HCT116 (cell line): ENCODE results near the gene TSPAN1. TPM values are rescaled to one million over a fixed set of nuclear protein-coding genes. Genes with fewer than 3 reads are reported as not detected.

Experiments used
- ATAC-seq: fragments of 200-7000 bp; cut with Tn5 transposase; 2 replicates; pipeline ENCODE4 v1.9.1; 2020; ENCODE audit warnings: mild to moderate bottlenecking, moderate library complexity
- BruUV-seq: library from RNA; stranded (reverse); fragments of 400-500 nt; replicated peaks from 2 replicates; lab custom pipeline; 2021; lab: Mats Ljungman, UMichigan
- CTCF ChIA-PET: fragments of 300-600 bp; sonication (Branson Sonifier 250); formaldehyde crosslinking; loops from one replicate; lab custom pipeline; 2021; ENCODE audit warnings: antibody characterized with exemption; lab: Charles Lee
- POLR2A ChIA-PET: fragments of 300-600, 350-600 bp; sonication (Branson Sonifier 250); formaldehyde crosslinking; loops from one replicate; lab custom pipeline; 2021; ENCODE audit warnings: antibody characterized with exemption; lab: Charles Lee
- RAD21 ChIA-PET, 2 experiments: fragments of 300-600 bp; sonication (Branson Sonifier 250); formaldehyde crosslinking; loops; one replicate each; lab custom pipeline; 2023; ENCODE audit warnings: low total read pairs in 2 of 2; ENCODE audit not compliant: uncharacterized antibody in 2 of 2, unreplicated experiment in 2 of 2, low non-redundant PET in 1 of 2; lab: Charles Lee
- DNase-seq: peaks from one replicate; pipeline ENCODE4 v3.0.0-alpha.2; 2010; ENCODE audit warnings: low read depth, low spot score
- H2AFZ ChIP-seq: fragments of 200-600 bp; shearing (Covaris generic), sonication (generic); 2 replicates; pipeline ENCODE4 v1.6.1; 2017; ENCODE audit warnings: low read depth, mixed run types, mixed read lengths, antibody characterized with exemption, low read length; ENCODE audit not compliant: poor library complexity, severe bottlenecking
- H3K27ac ChIP-seq: 2 replicates; pipeline ENCODE4 v1.5.1; 2012; ENCODE audit warnings: low read depth, low read length
- H3K27me3 ChIP-seq: fragments of 200-600 bp; sonication (generic); 2 replicates; pipeline ENCODE4 v1.6.1; 2016; ENCODE audit warnings: mixed run types, low read length, mixed read lengths; ENCODE audit not compliant: insufficient read depth
- H3K36me3 ChIP-seq, 2 experiments: fragments of 200-500 bp in 1 of 2; fragments of 200-600 bp in 1 of 2; sonication (Bioruptor generic) in 1 of 2; sonication (generic) in 1 of 2; 2 replicates each; pipeline versions ENCODE4 v1.5.1 to v1.6.1; 2014 to 2016; ENCODE audit warnings: low read length in 2 of 2, inconsistent platforms in 1 of 2, mixed read lengths in 1 of 2, mixed run types in 1 of 2; ENCODE audit not compliant: insufficient read depth in 2 of 2, control insufficient read depth in 1 of 2
- H3K4me1 ChIP-seq, 2 experiments: fragments of 200-600 bp in 1 of 2; sonication (generic) in 1 of 2; 2 replicates each; pipeline versions ENCODE4 v1.5.1 to v1.6.1; 2012 to 2017; ENCODE audit warnings: low read length in 2 of 2, inconsistent platforms in 1 of 2, mild to moderate bottlenecking in 1 of 2, mixed read lengths in 1 of 2, mixed run types in 1 of 2, moderate library complexity in 1 of 2; ENCODE audit not compliant: insufficient read depth in 2 of 2, control insufficient read depth in 1 of 2
- H3K4me2 ChIP-seq: fragments of 200-600 bp; sonication (generic); 2 replicates; pipeline ENCODE4 v1.6.1; 2017; ENCODE audit warnings: mixed run types, low read length, mixed read lengths
- H3K4me3 ChIP-seq, 2 experiments: fragments of 200-600 bp in 1 of 2; sonication (generic) in 1 of 2; replicated peaks in 1 of 2; 2 replicates each; pipeline ENCODE4 v1.5.1; 2011 to 2016; ENCODE audit warnings: low read length in 2 of 2, control low read depth in 1 of 2, low read depth in 1 of 2, mild to moderate bottlenecking in 1 of 2, mixed read lengths in 1 of 2, mixed run types in 1 of 2
- H3K79me2 ChIP-seq: fragments of 200-600 bp; sonication (generic); 2 replicates; pipeline ENCODE4 v1.6.1; 2017; ENCODE audit warnings: mild to moderate bottlenecking, mixed run types, low read length, moderate library complexity, mixed read lengths; ENCODE audit not compliant: insufficient read depth
- H3K9ac ChIP-seq: fragments of 200-600 bp; sonication (generic); 2 replicates; pipeline ENCODE4 v1.6.1; 2016; ENCODE audit warnings: low read length, mixed read lengths
- H3K9me2 ChIP-seq: fragments of 200-600 bp; sonication (generic), shearing (Covaris generic); 2 replicates; pipeline ENCODE4 v1.6.1; 2017; ENCODE audit warnings: mixed run types, mild to moderate bottlenecking, moderate library complexity; ENCODE audit not compliant: insufficient read depth
- H3K9me3 ChIP-seq, 2 experiments: fragments of 200-500 bp in 1 of 2; fragments of 200-600 bp in 1 of 2; sonication (Bioruptor generic) in 1 of 2; sonication (generic) in 1 of 2; 2 replicates each; pipeline ENCODE4 v1.6.1; 2014 to 2017; ENCODE audit warnings: low read length in 2 of 2, mixed read lengths in 2 of 2, inconsistent platforms in 1 of 2, low read depth in 1 of 2, mild to moderate bottlenecking in 1 of 2, mixed run types in 1 of 2, moderate library complexity in 1 of 2; ENCODE audit not compliant: control insufficient read depth in 1 of 2, insufficient read depth in 1 of 2
- H4K20me1 ChIP-seq: fragments of 200-600 bp; sonication (generic), shearing (Covaris generic); 2 replicates; pipeline ENCODE4 v1.6.1; 2017; ENCODE audit warnings: mixed run types, mild to moderate bottlenecking, moderate library complexity; ENCODE audit not compliant: insufficient read depth
- CBX3 ChIP-seq: IDR thresholded peaks from 2 replicates; pipeline ENCODE4 v1.6.1; 2012; ENCODE audit warnings: low read depth
- CEBPB ChIP-seq: IDR thresholded peaks from 2 replicates; pipeline ENCODE4 v1.6.1; 2012; ENCODE audit warnings: low read depth
- EGR1 ChIP-seq: IDR thresholded peaks from 2 replicates; pipeline ENCODE4 v1.6.1; 2012; ENCODE audit warnings: low read depth
- ELF1 ChIP-seq: IDR thresholded peaks from 2 replicates; pipeline ENCODE4 v1.6.1; 2012; ENCODE audit warnings: low read depth, borderline replicate concordance
- EZH2 ChIP-seq: fragments of 200-600 bp; sonication (generic); IDR thresholded peaks from 2 replicates; pipeline ENCODE4 v1.6.1; 2017; ENCODE audit warnings: antibody characterized with exemption, mixed run types
- EZH2phosphoT487 ChIP-seq: fragments of 200-600 bp; IDR thresholded peaks from 2 replicates; pipeline ENCODE4 v1.6.1; 2018; ENCODE audit warnings: antibody characterized with exemption, borderline replicate concordance
- FOSL1 ChIP-seq: IDR thresholded peaks from 2 replicates; pipeline ENCODE4 v1.6.1; 2012; ENCODE audit warnings: low read depth
- JUND ChIP-seq: IDR thresholded peaks from 2 replicates; pipeline ENCODE4 v1.6.1; 2012
- POLR2A ChIP-seq: IDR thresholded peaks from 2 replicates; pipeline ENCODE4 v1.7.0; 2011; ENCODE audit warnings: borderline replicate concordance; ENCODE audit not compliant: insufficient read depth, insufficient read length; ENCODE audit errors: extremely low read depth
- POLR2AphosphoS5 ChIP-seq: IDR thresholded peaks from 2 replicates; pipeline ENCODE4 v1.6.1; 2011; ENCODE audit warnings: mild to moderate bottlenecking, low read depth, low read length, moderate library complexity
- RAD21 ChIP-seq: IDR thresholded peaks from 2 replicates; pipeline ENCODE4 v1.6.1; 2012; ENCODE audit warnings: low read depth, mild to moderate bottlenecking
- SIN3A ChIP-seq: IDR thresholded peaks from 2 replicates; pipeline ENCODE4 v1.6.1; 2012; ENCODE audit warnings: low read depth
- SP1 ChIP-seq: IDR thresholded peaks from 2 replicates; pipeline ENCODE4 v1.6.1; 2012; ENCODE audit warnings: low read depth
- SRF ChIP-seq: IDR thresholded peaks from 2 replicates; pipeline ENCODE4 v1.6.1; 2012; ENCODE audit warnings: low read depth
- YY1 ChIP-seq: IDR thresholded peaks from 2 replicates; pipeline ENCODE4 v1.6.1; 2011; ENCODE audit warnings: low read length, low read depth, moderate library complexity, mild to moderate bottlenecking; ENCODE audit not compliant: insufficient replicate concordance; ENCODE audit errors: extremely low read depth
- ZFX ChIP-seq: fragments of 450-650 bp; IDR thresholded peaks from 2 replicates; pipeline ENCODE4 v1.6.1; 2017
- ZNF274 ChIP-seq: fragments of 200-500 bp; sonication (Bioruptor generic); IDR thresholded peaks from 2 replicates; pipeline ENCODE4 v1.6.1; 2014; ENCODE audit warnings: mild to moderate bottlenecking, low read depth, low read length, inconsistent platforms
- intact Hi-C: fragments of 100-400 bp; cut with micrococcal nuclease; formaldehyde crosslinking; loops from 2 replicates; pipeline ENCODE4 v1.10.0; 2022
- total RNA-seq: library from RNA; stranded (reverse); gene quantifications from one replicate; pipeline ENCODE4 v1.2.1, GENCODE V29; 2021; ENCODE audit not compliant: unreplicated experiment
- TF ChIP-seq, protein P1 (sequence below), 3 experiments: fragments of 200-600 bp in 1 of 3; sonication (generic) in 1 of 3; IDR thresholded peaks in 2 of 3; conservative IDR thresholded peaks in 1 of 3; 2 replicates each; pipeline ENCODE4 v1.5.1; 2012 to 2017; ENCODE audit warnings: low read depth in 2 of 3, low read length in 2 of 3, antibody characterized with exemption in 1 of 3, borderline replicate concordance in 1 of 3, control low read depth in 1 of 3, mild to moderate bottlenecking in 1 of 3, mixed read lengths in 1 of 3, mixed run types in 1 of 3, moderate library complexity in 1 of 3; ENCODE audit not compliant: insufficient read depth in 1 of 3
- TF ChIP-seq, protein P2 (sequence below): IDR thresholded peaks from 2 replicates; pipeline ENCODE4 v1.6.1; 2012

TSPAN1 gene
- total RNA-seq, 1 experiment from 2014 or later, result 9.9 TPM

DNA sequence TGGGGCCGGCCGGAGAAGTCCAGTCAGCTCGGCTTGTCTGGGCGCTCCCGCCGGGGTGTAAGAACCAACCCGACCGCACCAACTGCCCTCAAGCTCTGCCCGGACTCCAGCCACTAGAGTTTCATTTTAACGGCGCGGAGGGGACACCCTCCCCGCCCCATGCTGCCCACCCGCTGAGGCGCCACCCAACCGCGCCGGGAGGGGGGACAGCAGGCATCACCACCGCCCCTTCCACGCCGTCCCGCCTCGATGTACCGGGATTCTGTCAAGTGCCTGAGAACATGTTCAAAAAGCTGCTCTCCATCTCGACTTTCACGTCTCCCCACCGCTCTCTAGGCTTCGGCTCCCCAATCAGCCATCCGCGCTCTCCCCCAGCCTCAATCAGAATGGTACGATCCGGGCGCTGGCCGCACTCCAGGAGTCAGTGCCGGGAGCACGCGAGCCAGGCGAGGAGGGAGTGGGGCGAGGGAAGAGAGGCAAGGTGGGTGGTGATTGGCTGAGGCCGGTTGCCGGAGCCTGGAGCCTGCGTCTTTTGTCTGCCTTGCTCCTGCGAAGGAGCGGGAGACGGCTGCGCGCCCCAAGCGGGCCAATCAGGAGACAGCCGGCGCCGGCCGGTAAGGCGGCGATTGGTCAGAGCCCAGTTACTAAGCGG lies 42.2 kb upstream of the TSPAN1 start, which contains the start of gene PIK3R3 (continued):
- TF ChIP-seq EZH2 (no peak), FOSL1 (no peak), SIN3A (no peak), POLR2A (no peak), POLR2AphosphoS5 (peak; percentile 70), RAD21 (no peak), SP1 (peak; percentile 93), ZFX (no peak), EZH2phosphoT487 (no peak), JUND (peak; percentile 83), SRF (no peak), EGR1 (no peak)
- TF ChIP-seq, protein P1, sequence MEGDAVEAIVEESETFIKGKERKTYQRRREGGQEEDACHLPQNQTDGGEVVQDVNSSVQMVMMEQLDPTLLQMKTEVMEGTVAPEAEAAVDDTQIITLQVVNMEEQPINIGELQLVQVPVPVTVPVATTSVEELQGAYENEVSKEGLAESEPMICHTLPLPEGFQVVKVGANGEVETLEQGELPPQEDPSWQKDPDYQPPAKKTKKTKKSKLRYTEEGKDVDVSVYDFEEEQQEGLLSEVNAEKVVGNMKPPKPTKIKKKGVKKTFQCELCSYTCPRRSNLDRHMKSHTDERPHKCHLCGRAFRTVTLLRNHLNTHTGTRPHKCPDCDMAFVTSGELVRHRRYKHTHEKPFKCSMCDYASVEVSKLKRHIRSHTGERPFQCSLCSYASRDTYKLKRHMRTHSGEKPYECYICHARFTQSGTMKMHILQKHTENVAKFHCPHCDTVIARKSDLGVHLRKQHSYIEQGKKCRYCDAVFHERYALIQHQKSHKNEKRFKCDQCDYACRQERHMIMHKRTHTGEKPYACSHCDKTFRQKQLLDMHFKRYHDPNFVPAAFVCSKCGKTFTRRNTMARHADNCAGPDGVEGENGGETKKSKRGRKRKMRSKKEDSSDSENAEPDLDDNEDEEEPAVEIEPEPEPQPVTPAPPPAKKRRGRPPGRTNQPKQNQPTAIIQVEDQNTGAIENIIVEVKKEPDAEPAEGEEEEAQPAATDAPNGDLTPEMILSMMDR (IDR thresholded peaks at IDR 0.05 in 2 of 3, conservative IDR thresholded peaks at IDR 0.05 in 1 of 3; ENCODE audit: borderline replicate concordance in 1 of 3, insufficient read depth in 1 of 3, low read depth in 2 of 3, low read length in 2 of 3), result no peak
- TF ChIP-seq, protein P2, sequence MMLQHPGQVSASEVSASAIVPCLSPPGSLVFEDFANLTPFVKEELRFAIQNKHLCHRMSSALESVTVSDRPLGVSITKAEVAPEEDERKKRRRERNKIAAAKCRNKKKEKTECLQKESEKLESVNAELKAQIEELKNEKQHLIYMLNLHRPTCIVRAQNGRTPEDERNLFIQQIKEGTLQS, result no peak

DNA sequence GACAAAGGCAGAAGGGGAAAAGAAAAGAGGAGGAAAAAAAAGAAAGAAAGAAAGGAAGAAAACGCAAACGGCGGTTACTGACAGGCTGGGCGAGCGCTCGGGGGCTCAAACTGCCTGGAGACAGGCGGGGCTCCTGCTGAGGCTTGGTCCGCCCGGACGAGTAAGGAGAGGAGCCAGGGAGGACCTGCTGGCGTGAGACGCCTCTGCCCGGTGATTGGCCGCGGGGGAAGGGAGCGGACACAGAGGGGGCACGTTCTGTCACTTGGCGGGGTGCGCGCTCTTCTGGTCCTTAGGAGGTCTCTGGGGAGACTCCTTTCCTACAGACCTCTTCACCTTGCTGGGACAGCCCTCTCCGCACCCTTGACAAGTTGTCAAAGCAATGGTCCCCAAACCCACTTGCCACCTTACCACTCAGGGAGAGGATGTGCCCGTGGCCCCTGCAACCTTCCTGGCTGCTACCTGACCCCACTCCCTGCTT lies 41.7 kb upstream of the TSPAN1 start:
- Histone ChIP-seq H3K36me3 (no peaks in the 10 kb centered on the region), H3K79me2 (no peaks in the 10 kb centered on the region), H3K27me3 (no peaks in the 10 kb centered on the region), H2AFZ (no peak overlapping the region), H3K9me3 (no peaks in the 10 kb centered on the region), H3K4me3 (peak overlapping the region; percentile 37 to 46), H3K9ac (no peak overlapping the region), H3K4me2 (peak overlapping the region; percentile 76), H3K27ac (peak overlapping the region; percentile 17; the same call in 1 of the 2 replicates), H4K20me1 (no peaks in the 10 kb centered on the region), H3K9me2 (no peaks in the 10 kb centered on the region), H3K4me1 (peaks cover 18 to 19% of the 10 kb centered on the region in 2 experiments)
- ChIA-PET CTCF (no interaction called here), RAD21 (no interaction called here), POLR2A (no interaction called here)
- BruUV-seq, result no TSS peak
- peak; percentile 75 for ATAC-seq
- DNase-seq, result no peak
- intact Hi-C loops, result no loop called here
- TF ChIP-seq SRF (no peak), EGR1 (no peak), ZNF274 (no peak), SP1 (no peak), EZH2 (no peak), CEBPB (no peak), YY1 (no peak), FOSL1 (no peak), RAD21 (no peak), ELF1 (no peak), CBX3 (no peak), JUND (no peak)
- TF ChIP-seq, protein P1 (IDR thresholded peaks at IDR 0.05 in 2 of 3, conservative IDR thresholded peaks at IDR 0.05 in 1 of 3; ENCODE audit: borderline replicate concordance in 1 of 3, insufficient read depth in 1 of 3, low read depth in 2 of 3, low read length in 2 of 3), result no peak
- TF ChIP-seq, protein P2, result no peak
